Smooth muscle cell (in vitro differentiated cells): ENCODE measurements around the gene GAS6. TPM values are rescaled to one million over a fixed set of nuclear protein-coding genes. Genes with fewer than 3 reads are reported as not detected.
"Not testable (repeated sequence)": the region's sequence is repeated elsewhere in the genome, so short reads cannot be mapped to it uniquely, and the experiment has no call there.

Source experiments
- DNase-seq: peaks from one replicate; lab custom pipeline; 2025; ENCODE audit not compliant: unreplicated experiment; lab: John Stamatoyannopoulos, UW
- H2AFZ ChIP-seq: fragments of 200-600 bp; sonication (generic); 2 replicates; pipeline ENCODE4 v1.6.0; 2016; ENCODE audit warnings: antibody characterized with exemption, low read depth, mild to moderate bottlenecking
- H3F3A ChIP-seq: fragments of 200-600 bp; sonication (generic); 2 replicates; pipeline ENCODE4 v1.6.0; 2017; ENCODE audit warnings: antibody characterized with exemption, low read depth
- H3K27ac ChIP-seq: fragments of 200-600 bp; sonication (generic); 2 replicates; pipeline ENCODE4 v1.5.1; 2016; ENCODE audit warnings: low read depth, mild to moderate bottlenecking
- H3K27me3 ChIP-seq: fragments of 200-600 bp; sonication (generic); 2 replicates; pipeline ENCODE4 v1.6.1; 2016; ENCODE audit warnings: low read depth, mild to moderate bottlenecking
- H3K36me3 ChIP-seq: fragments of 200-600 bp; sonication (generic); 2 replicates; pipeline ENCODE4 v1.5.1; 2016; ENCODE audit warnings: low read depth
- H3K4me1 ChIP-seq: fragments of 200-600 bp; sonication (generic); 2 replicates; pipeline ENCODE4 v1.5.1; 2016; ENCODE audit warnings: low read depth
- H3K4me2 ChIP-seq: fragments of 200-600 bp; sonication (generic); 2 replicates; pipeline ENCODE4 v1.6.0; 2016; ENCODE audit warnings: mild to moderate bottlenecking
- H3K4me3 ChIP-seq: fragments of 200-600 bp; sonication (generic); 2 replicates; pipeline ENCODE4 v1.5.1; 2016; ENCODE audit warnings: mild to moderate bottlenecking
- H3K79me2 ChIP-seq: fragments of 200-600 bp; sonication (generic); 2 replicates; pipeline ENCODE4 v1.6.0; 2016; ENCODE audit warnings: low read depth, mild to moderate bottlenecking
- H3K9ac ChIP-seq: fragments of 200-600 bp; sonication (generic); 2 replicates; pipeline ENCODE4 v1.6.0; 2016; ENCODE audit warnings: low read depth
- H3K9me3 ChIP-seq: fragments of 200-600 bp; sonication (generic); replicated peaks from 2 replicates; pipeline ENCODE4 v1.5.1; 2016; ENCODE audit warnings: low read depth
- H4K20me1 ChIP-seq: fragments of 200-600 bp; sonication (generic); 2 replicates; pipeline ENCODE4 v1.6.0; 2016; ENCODE audit warnings: low read depth
- CTCF ChIP-seq: fragments of 200-600 bp; sonication (generic); IDR thresholded peaks from 2 replicates; pipeline ENCODE4 v1.5.1; 2017; ENCODE audit warnings: borderline replicate concordance, mild to moderate bottlenecking, antibody characterized with exemption; ENCODE audit not compliant: insufficient read depth, poor library complexity, severe bottlenecking
- WGBS: methylation state at CpG from one replicate; pipeline ENCODE4 v1.1.7; 2016; ENCODE audit warnings: low lambda C conversion rate; 5-methylcytosine and 5-hydroxymethylcytosine counted together
- polyA plus RNA-seq: library from polyadenylated mRNA; unstranded; fragments of >200 nt; fragmentation: Nextera tagmentation; extraction: Ambion mirVana; gene quantifications from 2 replicates; pipeline ENCODE4 v1.2.1, GENCODE V29; 2016
- total RNA-seq: library from RNA; depleted of rRNA; stranded (reverse); fragments of >200 nt; gene quantifications from 2 replicates; pipeline ENCODE4 v1.2.3, GENCODE V29; 2014

GAS6 gene
- 21.7 and 25.6 TPM in 2 replicates for total RNA-seq
- polyA plus RNA-seq: 45.2 and 58.5 TPM in 2 replicates

- peak; percentile 22 for TF ChIP-seq CTCF
- Histone ChIP-seq H3K36me3 (no peaks in the 10 kb centered on the region), H3K79me2 (no peaks in the 10 kb centered on the region), H2AFZ (peak within 1 kb of the TSS; percentile 86), H3K27me3 (peaks cover 22% of the 10 kb centered on the region), H3K4me3 (peak within 1 kb of the TSS; percentile 70), H3K27ac (no peak within 1 kb of the TSS), H3K4me2 (peak within 1 kb of the TSS; percentile 99), H3K9ac (no peak within 1 kb of the TSS), H3F3A (peaks cover 3% of the 10 kb centered on the region), H3K9me3 (no peaks in the 10 kb centered on the region), H3K4me1 (peaks cover 26% of the 10 kb centered on the region), H4K20me1 (peaks cover 35% of the 10 kb centered on the region)
- no peak for DNase-seq
- WGBS: 1% methylated on average over 33 of the region's 116 CpGs
Observed at GRCh38 chr13:113863524-113864272, at the start of gene GAS6. TSS of gene GAS6 (minus strand) at chr13:113864076. CDS start at chr13:113863920, 156 bp downstream.

- not testable (repeated sequence) for H3K36me3 ChIP-seq, H3K4me3 ChIP-seq, H3K27me3 ChIP-seq, H3K9ac ChIP-seq, H3F3A ChIP-seq, H3K9me3 ChIP-seq, H4K20me1 ChIP-seq, H3K27ac ChIP-seq, H3K4me1 ChIP-seq, H3K4me2 ChIP-seq, DNase-seq, H3K79me2 ChIP-seq, H2AFZ ChIP-seq
- 72% methylated on average over 8 of the region's 8 CpGs for WGBS
Observed at GRCh38 chr13:113913408-113913807, 49.5 kb upstream of the GAS6 start.

GRCh38 chr13:113912596-113912995 lies 48.7 kb upstream of the GAS6 start:
- Histone ChIP-seq H3K4me3 (no peak overlapping the region), H3K4me2 (no peak overlapping the region), H4K20me1 (no peaks in the 10 kb centered on the region), H3K27me3 (no peaks in the 10 kb centered on the region), H3K9me3 (no peaks in the 10 kb centered on the region), H3K27ac (no peak overlapping the region), H3F3A (no peaks in the 10 kb centered on the region), H3K9ac (no peak overlapping the region), H3K36me3 (no peaks in the 10 kb centered on the region), H2AFZ (no peak overlapping the region), H3K79me2 (no peaks in the 10 kb centered on the region), H3K4me1 (no peaks in the 10 kb centered on the region)
- no peak for TF ChIP-seq CTCF
- WGBS: 64% methylated on average over 3 of the region's 3 CpGs
- DNase-seq: no peak

- H3K4me3 ChIP-seq: no peak overlapping the region
- H3K79me2 ChIP-seq: no peaks in the 10 kb centered on the region
- H3F3A ChIP-seq: no peaks in the 10 kb centered on the region
- no peaks in the 10 kb centered on the region for H3K4me1 ChIP-seq
- H4K20me1 ChIP-seq: no peaks in the 10 kb centered on the region
- no peaks in the 10 kb centered on the region for H3K27me3 ChIP-seq
- H3K27ac ChIP-seq: peak overlapping the region; percentile 17
- H3K36me3 ChIP-seq: no peaks in the 10 kb centered on the region
- no peak for TF ChIP-seq CTCF
- no peak overlapping the region for H2AFZ ChIP-seq
- peak overlapping the region; percentile 18 for H3K4me2 ChIP-seq
- 73% methylated on average over 17 of the region's 17 CpGs for WGBS
- no peak for DNase-seq
- H3K9me3 ChIP-seq: no peaks in the 10 kb centered on the region
- H3K9ac ChIP-seq: no peak overlapping the region
Observed at GRCh38 chr13:113907635-113908617, 44.0 kb upstream of the GAS6 start.
